B cell (primary cell): ENCODE measurements around the gene TET1. TPM values are rescaled to one million over a fixed set of nuclear protein-coding genes. Genes with fewer than 3 reads are reported as not detected.

Experiments
- ATAC-seq: fragments of 200-7000 bp; cut with Tn5 transposase; one replicate; pipeline ENCODE4 v1.10.0; 2021; ENCODE audit warnings: low read depth, mild to moderate bottlenecking, moderate number of reproducible peaks, moderate library complexity
- CTCF ChIA-PET: fragments of 350-600 bp; sonication (Branson Sonifier 250); formaldehyde crosslinking; loops from one replicate; lab custom pipeline; 2021; ENCODE audit warnings: antibody characterized with exemption, inconsistent platforms; lab: Charles Lee
- POLR2A ChIA-PET: fragments of 350-600 bp; sonication (Branson Sonifier 250); formaldehyde crosslinking; loops from one replicate; lab custom pipeline; 2021; ENCODE audit warnings: antibody characterized with exemption; lab: Charles Lee
- DNase-seq: peaks from one replicate; pipeline ENCODE4 v3.0.0; 2013
- H2AFZ ChIP-seq: 2 replicates; pipeline ENCODE4 v1.6.1; 2012; ENCODE audit warnings: mild to moderate bottlenecking, low read depth, low read length; ENCODE audit not compliant: insufficient read depth, poor library complexity, severe bottlenecking
- H3K27ac ChIP-seq, 2 donors: 1 replicate in 1 of 2; 2 replicates in 1 of 2; pipeline ENCODE4 v1.5.1; 2012 to 2013; ENCODE audit warnings: low read length in 2 of 2, mild to moderate bottlenecking in 2 of 2, moderate library complexity in 1 of 2
- H3K27me3 ChIP-seq, 4 experiments: fragments of 200-600 bp in 1 of 4; sonication (generic) in 1 of 4; replicated peaks in 1 of 4; 1 replicate in 2 of 4; 2 replicates in 2 of 4; pipeline versions ENCODE4 v1.6.1 to v1.7.0; 2013 to 2016; ENCODE audit warnings: low read length in 3 of 4, mild to moderate bottlenecking in 2 of 4, mixed read lengths in 1 of 4, moderate library complexity in 1 of 4; ENCODE audit not compliant: insufficient read depth in 4 of 4, control insufficient read depth in 3 of 4; ENCODE audit errors: control extremely low read depth in 1 of 4
- H3K36me3 ChIP-seq, 2 experiments: replicated peaks in 1 of 2; 1 replicate in 1 of 2; 2 replicates in 1 of 2; pipeline versions ENCODE4 v1.6.1 to v1.7.1; 2013; ENCODE audit warnings: low read length in 1 of 2; ENCODE audit not compliant: insufficient read depth in 2 of 2, control insufficient read depth in 1 of 2; ENCODE audit errors: control extremely low read depth in 1 of 2, extremely low read depth in 1 of 2
- H3K4me1 ChIP-seq, 2 donors: fragments of 200-600 bp in 1 of 2; sonication (generic) in 1 of 2; 1 replicate in 1 of 2; 2 replicates in 1 of 2; pipeline versions ENCODE4 v1.5.1 to v1.6.1; 2013 to 2017; ENCODE audit warnings: low read length in 2 of 2; ENCODE audit not compliant: control insufficient read depth in 2 of 2, insufficient read depth in 2 of 2
- H3K4me2 ChIP-seq: replicated peaks from 2 replicates; pipeline ENCODE3; 2012; ENCODE audit warnings: mild to moderate bottlenecking, low read depth, low read length; ENCODE audit not compliant: poor library complexity, severe bottlenecking
- H3K4me3 ChIP-seq, 5 experiments: fragments of 200-600 bp in 1 of 5; sonication (generic) in 1 of 5; 1 replicate in 3 of 5; 2 replicates in 2 of 5; pipeline versions ENCODE4 v1.5.1 to v1.7.0; 2011 to 2016; ENCODE audit warnings: low read length in 4 of 5, mild to moderate bottlenecking in 4 of 5, low read depth in 2 of 5, control low read depth in 1 of 5, moderate library complexity in 1 of 5; ENCODE audit not compliant: insufficient read depth in 1 of 5; ENCODE audit errors: control extremely low read depth in 1 of 5, extremely low read depth in 1 of 5
- H3K79me2 ChIP-seq: fragments of 200-600 bp; sonication (generic); one replicate; pipeline ENCODE4 v1.6.0; 2016; ENCODE audit warnings: low read length; ENCODE audit not compliant: control insufficient read depth, insufficient read depth
- H3K9ac ChIP-seq: fragments of 200-600 bp; sonication (generic); 2 replicates; pipeline ENCODE4 v1.6.1; 2017; ENCODE audit warnings: mild to moderate bottlenecking, low read length, moderate library complexity
- H3K9me3 ChIP-seq, 3 donors: one replicate each; pipeline versions ENCODE4 v1.6.1 to v1.7.1; 2013; ENCODE audit warnings: low read length in 2 of 3; ENCODE audit not compliant: control insufficient read depth in 2 of 3, insufficient read depth in 1 of 3; ENCODE audit errors: control extremely low read depth in 1 of 3
- H4K20me1 ChIP-seq: 2 replicates; pipeline ENCODE4 v1.6.0; 2012; ENCODE audit warnings: mild to moderate bottlenecking, low read length; ENCODE audit not compliant: insufficient read depth, control insufficient read depth, poor library complexity, severe bottlenecking
- H3K27ac Mint-ChIP-seq: one replicate; pipeline ENCODE4 v1.8.0; 2021; ENCODE audit warnings: mixed read lengths
- H3K27me3 Mint-ChIP-seq: one replicate; pipeline ENCODE4 v1.8.0; 2021; ENCODE audit warnings: mixed read lengths
- H3K4me1 Mint-ChIP-seq: one replicate; pipeline ENCODE4 v1.8.0; 2021; ENCODE audit warnings: mixed read lengths
- H3K4me3 Mint-ChIP-seq: one replicate; pipeline ENCODE4 v1.8.0; 2021; ENCODE audit warnings: mixed read lengths
- H3K9me3 Mint-ChIP-seq: one replicate; pipeline ENCODE4 v1.8.0; 2022; ENCODE audit warnings: mixed read lengths; ENCODE audit not compliant: insufficient read depth
- CTCF ChIP-seq: fragments of 200-600 bp; IDR thresholded peaks from one replicate; pipeline ENCODE4 v1.8.0; 2022; ENCODE audit warnings: antibody characterized with exemption, mild to moderate bottlenecking
- EZH2 ChIP-seq: IDR thresholded peaks from 2 replicates; pipeline ENCODE4 v1.6.1; 2012; ENCODE audit warnings: borderline replicate concordance, low read depth, mild to moderate bottlenecking, moderate library complexity, low read length; ENCODE audit not compliant: insufficient read depth, poor library complexity, severe bottlenecking
- WGBS: methylation state at CpG from one replicate; pipeline ENCODE4 v1.1.5; 2013; ENCODE audit warnings: missing lambda C conversion rate; ENCODE audit not compliant: insufficient coverage; 5-methylcytosine and 5-hydroxymethylcytosine counted together
- intact Hi-C: fragments of 100-400 bp; cut with micrococcal nuclease; formaldehyde crosslinking; loops from one replicate; pipeline ENCODE4 v1.10.0; 2022
- polyA plus RNA-seq: library from polyadenylated mRNA; depleted of rRNA; stranded (reverse); fragments of >200 nt; gene quantifications from 2 replicates; pipeline ENCODE4 v1.2.3, GENCODE V29; 2012
- total RNA-seq, 2 donors: library from RNA; stranded (reverse); fragments of 120-200 nt in 1 of 2; gene quantifications; 1 replicate in 1 of 2; 2 replicates in 1 of 2; pipeline versions ENCODE4 v1.2.3 to v1.2.4, GENCODE V29; 2013 to 2022

Gene TET1
- total and polyA plus RNA-seq, 2 donors (not counting 1 experiment from before 2014, with no cell fraction given): 0.30 to 1.4 TPM

- Histone ChIP-seq H3K4me3 (no peak overlapping the region), H3K36me3 (peaks cover 3% of the 10 kb centered on the region in 2 experiments), H3K9ac (no peak overlapping the region), H3K79me2 (no peaks in the 10 kb centered on the region), H2AFZ (no peak overlapping the region), H3K27ac (no peak overlapping the region), H3K9me3 (no peaks in the 10 kb centered on the region), H3K4me1 (no peaks in the 10 kb centered on the region), H3K4me2 (no peak overlapping the region), H3K27me3 (no peaks in the 10 kb centered on the region), H4K20me1 (no peaks in the 10 kb centered on the region)
- H3K27ac Mint-ChIP-seq: no peak overlapping the region
- H3K4me1 Mint-ChIP-seq: no peaks in the 10 kb centered on the region
- DNase-seq (no peak), ATAC-seq (no peak)
- ChIA-PET POLR2A (no interaction called here), CTCF (no interaction called here)
- no peaks in the 10 kb centered on the region for H3K27me3 Mint-ChIP-seq
- no peak overlapping the region for H3K4me3 Mint-ChIP-seq
- WGBS: 100% methylated on average over 2 of the region's 5 CpGs
- intact Hi-C loops: no loop called here
- peaks cover 2% of the 10 kb centered on the region for H3K9me3 Mint-ChIP-seq
- no peak for TF ChIP-seq CTCF
These were observed 108.1 kb downstream of the TET1 start for GRCh38 chr10:68668231-68668630.

GRCh38 chr10:68668972-68669371, 108.8 kb downstream of the TET1 start:
- ChIA-PET POLR2A (no interaction called here), CTCF (no interaction called here)
- H3K4me1 Mint-ChIP-seq: no peaks in the 10 kb centered on the region
- H3K4me3 Mint-ChIP-seq: no peak overlapping the region
- H3K9me3 Mint-ChIP-seq: peaks cover 2% of the 10 kb centered on the region
- ATAC-seq (no peak), DNase-seq (no peak)
- Histone ChIP-seq H3K4me2 (no peak overlapping the region), H3K27ac (no peak overlapping the region), H3K4me3 (no peak overlapping the region), H3K9me3 (no peaks in the 10 kb centered on the region), H3K79me2 (no peaks in the 10 kb centered on the region), H4K20me1 (no peaks in the 10 kb centered on the region), H3K4me1 (no peaks in the 10 kb centered on the region), H3K9ac (no peak overlapping the region), H3K27me3 (no peaks in the 10 kb centered on the region), H3K36me3 (peaks cover 3% of the 10 kb centered on the region in 2 experiments), H2AFZ (no peak overlapping the region)
- WGBS: 89% methylated on average over 3 of the region's 4 CpGs
- intact Hi-C loops: no loop called here
- no peak overlapping the region for H3K27ac Mint-ChIP-seq
- H3K27me3 Mint-ChIP-seq: no peaks in the 10 kb centered on the region
- TF ChIP-seq CTCF: no peak
- no peak for TF ChIP-seq EZH2
